Sigmoid colon (tissue), 4 donors: ENCODE data around the gene ELP2.

Experiments used
- POLR2A ChIP-seq, 2 donors: fragments of 450-650 bp; IDR thresholded peaks; one replicate each; pipeline ENCODE4 v1.6.1; 2016; ENCODE audit warnings: antibody characterized with exemption in 2 of 2, mild to moderate bottlenecking in 2 of 2, moderate library complexity in 2 of 2
- POLR2AphosphoS5 ChIP-seq, 4 donors: sonication (generic); formaldehyde crosslinking; IDR thresholded peaks; one replicate each; pipeline ENCODE4 v1.6.1; 2017; ENCODE audit warnings: antibody characterized with exemption in 4 of 4
- TF ChIP-seq, protein P1 (sequence below), 4 experiments: fragments of 450-650 bp in 3 of 4; fragments of 200-600 bp in 1 of 4; IDR thresholded peaks; one replicate each; pipeline ENCODE4 v1.5.1; 2016 to 2019; ENCODE audit warnings: antibody characterized with exemption in 4 of 4, mild to moderate bottlenecking in 3 of 4, moderate library complexity in 2 of 4

DNA sequence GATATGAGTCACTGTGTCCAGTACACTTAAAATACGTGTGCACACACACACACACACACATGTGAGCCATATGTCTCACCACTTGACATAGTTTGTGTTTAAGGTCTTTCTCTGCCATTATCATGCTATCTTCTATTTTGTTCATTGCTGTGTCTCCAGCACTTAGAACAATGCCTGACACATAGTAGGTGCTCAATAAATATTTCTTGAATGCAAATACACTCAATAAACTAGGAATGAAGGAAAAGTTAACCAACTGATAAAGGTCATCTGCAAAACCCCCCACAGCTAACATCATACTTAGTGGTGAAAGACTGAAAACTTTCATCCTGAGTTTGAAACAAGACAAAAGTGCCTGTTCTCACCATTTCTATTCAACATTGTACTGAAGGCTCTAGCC is 62.0 kb downstream of the ELP2 start:
- TF ChIP-seq POLR2AphosphoS5 (IDR thresholded peaks at IDR 0.05) (no peak), POLR2A (IDR thresholded peaks at IDR 0.05) (no peak)
- TF ChIP-seq, protein P1, sequence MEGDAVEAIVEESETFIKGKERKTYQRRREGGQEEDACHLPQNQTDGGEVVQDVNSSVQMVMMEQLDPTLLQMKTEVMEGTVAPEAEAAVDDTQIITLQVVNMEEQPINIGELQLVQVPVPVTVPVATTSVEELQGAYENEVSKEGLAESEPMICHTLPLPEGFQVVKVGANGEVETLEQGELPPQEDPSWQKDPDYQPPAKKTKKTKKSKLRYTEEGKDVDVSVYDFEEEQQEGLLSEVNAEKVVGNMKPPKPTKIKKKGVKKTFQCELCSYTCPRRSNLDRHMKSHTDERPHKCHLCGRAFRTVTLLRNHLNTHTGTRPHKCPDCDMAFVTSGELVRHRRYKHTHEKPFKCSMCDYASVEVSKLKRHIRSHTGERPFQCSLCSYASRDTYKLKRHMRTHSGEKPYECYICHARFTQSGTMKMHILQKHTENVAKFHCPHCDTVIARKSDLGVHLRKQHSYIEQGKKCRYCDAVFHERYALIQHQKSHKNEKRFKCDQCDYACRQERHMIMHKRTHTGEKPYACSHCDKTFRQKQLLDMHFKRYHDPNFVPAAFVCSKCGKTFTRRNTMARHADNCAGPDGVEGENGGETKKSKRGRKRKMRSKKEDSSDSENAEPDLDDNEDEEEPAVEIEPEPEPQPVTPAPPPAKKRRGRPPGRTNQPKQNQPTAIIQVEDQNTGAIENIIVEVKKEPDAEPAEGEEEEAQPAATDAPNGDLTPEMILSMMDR (IDR thresholded peaks at IDR 0.05) = no peak
